Measurements from ENCODE around the gene TMC8.
A peak's percentile ranks its signal among the peaks of the same experiment; 100 is the strongest.

The TMC8 gene

GRCh38 chr17:78176548-78177025 is 46.0 kb downstream of the TMC8 start:
- Histone ChIP-seq H3K4me1 (ENCODE audit: control insufficient read depth, insufficient read depth, low read length) (no peaks in the 10 kb centered on the region; the same call in 1 of the 2 replicates), H3K9me3 (ENCODE audit: control insufficient read depth, insufficient read depth, low read depth, low read length) (no peaks in the 10 kb centered on the region), H3K4me3 (ENCODE audit: low read depth, low read length) (no peak overlapping the region), H3K36me3 (ENCODE audit: control insufficient read depth in 2 of 2, insufficient read depth in 1 of 2, low read length in 2 of 2) (peaks cover 29 to 85% of the 10 kb centered on the region in 2 experiments), H3K27ac (ENCODE audit: extremely low read depth, low read depth, low read length) (no peak overlapping the region)
- ChIA-PET CTCF (interaction anchor here (0.5 to 8.1 kb wide), 37 partner anchors 9 to 1163 kb away, joined by 3 to 94 read pairs (median 4); partner anchors contain the start of genes AFMID and TK1), POLR2A (interaction anchor here (0.5 to 4.1 kb wide), 6 partner anchors 10 to 218 kb away, joined by 3 to 48 read pairs (median 6); partner anchors contain the start of genes AFMID, TK1 and TNRC6C)
- TF ChIP-seq ZNF354C (tag by site-specific recombination; IDR thresholded peaks at IDR 0.05; ENCODE audit: borderline replicate concordance, low read depth), result no peak
- no peak for TF ChIP-seq ZNF280D (tag by site-specific recombination; IDR thresholded peaks at IDR 0.05)
- TF ChIP-seq SCRT2 (tag by site-specific recombination; IDR thresholded peaks at IDR 0.05), result no peak
- peak; percentile 29; the same call in 1 of the 2 replicates for TF ChIP-seq ZEB2 (tag by site-specific recombination; IDR thresholded peaks at IDR 0.05)
- no peak for TF ChIP-seq ZNF23 (tag by site-specific recombination; IDR thresholded peaks at IDR 0.05; ENCODE audit: borderline replicate concordance)
- TF ChIP-seq ZNF785 (tag by site-specific recombination; IDR thresholded peaks at IDR 0.05), result no peak
- 0 out of 2 replicates have a peak, but pooled peaks have one; percentile 10 for TF ChIP-seq ZNF146 (tag by site-specific recombination; IDR thresholded peaks at IDR 0.05)
- peak; percentile 82 for TF ChIP-seq GLIS1 (tag by site-specific recombination; IDR thresholded peaks at IDR 0.05)
- no peak for TF ChIP-seq ZNF558 (tag by site-specific recombination; IDR thresholded peaks at IDR 0.05)
- TF ChIP-seq ZNF654 (tag by site-specific recombination; IDR thresholded peaks at IDR 0.05; ENCODE audit: low read depth), result peak; percentile 31
- peak; percentile 90 for TF ChIP-seq CTCF (tag by site-specific recombination; IDR thresholded peaks at IDR 0.05)
- TF ChIP-seq ELK4 (IDR thresholded peaks at IDR 0.05; ENCODE audit: borderline replicate concordance, low read depth, low read length), result no peak
- TF ChIP-seq KLF7 (tag by site-specific recombination; IDR thresholded peaks at IDR 0.05; ENCODE audit: borderline replicate concordance), result no peak
- no peak for TF ChIP-seq ZNF404 (tag by site-specific recombination; IDR thresholded peaks at IDR 0.05)
- peak; percentile 31; the same call in 1 of the 2 replicates for TF ChIP-seq KLF1 (tag by site-specific recombination; IDR thresholded peaks at IDR 0.05)
- no peak for TF ChIP-seq TSHZ1 (tag by site-specific recombination; IDR thresholded peaks at IDR 0.05; ENCODE audit: borderline replicate concordance)
- TF ChIP-seq ZNF398 (tag by site-specific recombination; IDR thresholded peaks at IDR 0.05), result no peak
- TF ChIP-seq ZNF184 (tag by site-specific recombination; IDR thresholded peaks at IDR 0.05), result no peak
- peak; percentile 63 for TF ChIP-seq ZIC2 (tag by site-specific recombination; IDR thresholded peaks at IDR 0.05)
- TF ChIP-seq ZNF626 (tag by site-specific recombination; IDR thresholded peaks at IDR 0.05), result no peak
- no peak for TF ChIP-seq ZNF266 (tag by site-specific recombination; IDR thresholded peaks at IDR 0.05; ENCODE audit: low read depth)
- TF ChIP-seq ZNF639 (tag by site-specific recombination; IDR thresholded peaks at IDR 0.05), result no peak
- TF ChIP-seq ZNF202 (tag by site-specific recombination; IDR thresholded peaks at IDR 0.05; ENCODE audit: borderline replicate concordance), result no peak
- no peak for TF ChIP-seq ZNF16 (tag by site-specific recombination; IDR thresholded peaks at IDR 0.05; ENCODE audit: low read depth)
- no peak for TF ChIP-seq ZNF514 (tag by site-specific recombination; IDR thresholded peaks at IDR 0.05)
- TF ChIP-seq ZNF660 (tag by site-specific recombination; IDR thresholded peaks at IDR 0.05), result no peak
